ENCODE data around the gene RBX1.
"Not testable (repeated sequence)": the region's sequence is repeated elsewhere in the genome, so short reads cannot be mapped to it uniquely, and the experiment has no call there.

Gene RBX1
- total RNA-seq = 18.8 to 92.3 (median 44.3) reads per million in 9 experiments

- peak within 1 kb of the TSS; percentile 94 to 98 for H3K4me3 Mint-ChIP-seq
- peaks cover 53% of the 10 kb centered on the region for H3K36me3 Mint-ChIP-seq (ENCODE audit: insufficient read depth)
- H3K27me3 Mint-ChIP-seq = no peaks in the 10 kb centered on the region
- ATAC-seq (replicated peaks) = peak; percentile 77
- no peaks in the 10 kb centered on the region for H3K9me3 Mint-ChIP-seq
- DNase-seq = peak; percentile 98 to 99 (median 99)
- H3K4me1 Mint-ChIP-seq (ENCODE audit: low read depth in 2 of 2) = peaks cover 20 to 21% of the 10 kb centered on the region in 2 donors
- peak within 1 kb of the TSS; percentile 97 to 99 for H3K27ac Mint-ChIP-seq
Observed at GRCh38 chr22:40950962-40951794, at the start of gene RBX1. Gene RBX1 (plus strand): TSS chr22:40951378. CDS start chr22:40951399, 21 bp downstream.

- Mint-ChIP-seq H3K36me3 (ENCODE audit: insufficient read depth) (peaks cover 15% of the 10 kb centered on the region), H3K27ac (no peak overlapping the region), H3K4me1 (ENCODE audit: low read depth in 2 of 2) (peaks cover under 1 to 2% of the 10 kb centered on the region in 2 donors), H3K27me3 (no peaks in the 10 kb centered on the region), H3K9me3 (no peaks in the 10 kb centered on the region), H3K4me3 (no peak overlapping the region)
- ATAC-seq (replicated peaks) (no peak), DNase-seq (no peak)
Observed at GRCh38 chr22:40904101-40904500, 47.1 kb upstream of the RBX1 start.

GRCh38 chr22:40908895-40909294 lies 42.3 kb upstream of the RBX1 start:
- DNase-seq = no peak
- Mint-ChIP-seq H3K4me1 (ENCODE audit: low read depth in 2 of 2) (no peaks in the 10 kb centered on the region), H3K36me3 (ENCODE audit: insufficient read depth) (peaks cover 36% of the 10 kb centered on the region), H3K27me3 (no peaks in the 10 kb centered on the region), H3K27ac (no peak overlapping the region), H3K9me3 (no peaks in the 10 kb centered on the region), H3K4me3 (no peak overlapping the region)
- ATAC-seq (replicated peaks) = no peak

- peaks cover 60% of the 10 kb centered on the region for H3K36me3 Mint-ChIP-seq (ENCODE audit: insufficient read depth)
- no peak overlapping the region for H3K27ac Mint-ChIP-seq
- H3K27me3 Mint-ChIP-seq = no peaks in the 10 kb centered on the region
- ATAC-seq (replicated peaks) = no peak
- no peaks in the 10 kb centered on the region for H3K9me3 Mint-ChIP-seq
- no peak for DNase-seq
- no peaks in the 10 kb centered on the region for H3K4me1 Mint-ChIP-seq (ENCODE audit: low read depth in 2 of 2)
- H3K4me3 Mint-ChIP-seq = no peak overlapping the region
Observed at GRCh38 chr22:40911772-40912171, 39.4 kb upstream of the RBX1 start.

GRCh38 chr22:40912987-40913386 lies 38.2 kb upstream of the RBX1 start:
- H3K27me3 Mint-ChIP-seq, H3K4me3 Mint-ChIP-seq: not testable (repeated sequence)

GRCh38 chr22:40919446-40919845 lies 31.7 kb upstream of the RBX1 start:
- Mint-ChIP-seq H3K27me3 (no peaks in the 10 kb centered on the region), H3K4me3 (no peak overlapping the region), H3K36me3 (ENCODE audit: insufficient read depth) (peaks cover 37% of the 10 kb centered on the region), H3K9me3 (no peaks in the 10 kb centered on the region), H3K4me1 (ENCODE audit: low read depth in 2 of 2) (peaks cover 4 to 5% of the 10 kb centered on the region in 2 donors), H3K27ac (no peak overlapping the region)
- DNase-seq (no peak), ATAC-seq (replicated peaks) (no peak)

More at GRCh38 chr22:40912987-40913386, 38.2 kb upstream of the RBX1 start:
- not testable (repeated sequence) for H3K9me3 Mint-ChIP-seq; H3K4me1 Mint-ChIP-seq (ENCODE audit: low read depth in 2 of 2); ATAC-seq (replicated peaks); DNase-seq
- peaks cover 60% of the 10 kb centered on the region for H3K36me3 Mint-ChIP-seq (ENCODE audit: insufficient read depth)
- peak overlapping the region in 1 of 2 donors; percentile 80 for H3K27ac Mint-ChIP-seq

- H3K27me3 Mint-ChIP-seq = no peaks in the 10 kb centered on the region
- peaks cover 4 to 5% of the 10 kb centered on the region in 2 donors for H3K4me1 Mint-ChIP-seq (ENCODE audit: low read depth in 2 of 2)
- no peaks in the 10 kb centered on the region for H3K9me3 Mint-ChIP-seq
- no peak overlapping the region for H3K27ac Mint-ChIP-seq
- no peak for DNase-seq
- H3K4me3 Mint-ChIP-seq = no peak overlapping the region
- ATAC-seq (replicated peaks) = no peak
- H3K36me3 Mint-ChIP-seq (ENCODE audit: insufficient read depth) = peaks cover 34% of the 10 kb centered on the region
Observed at GRCh38 chr22:40920526-40920925, 30.7 kb upstream of the RBX1 start.

GRCh38 chr22:40922484-40923303 lies 28.5 kb upstream of the RBX1 start:
- Mint-ChIP-seq H3K4me3 (peak overlapping the region; percentile 44 to 58), H3K4me1 (ENCODE audit: low read depth in 2 of 2) (peaks cover 4 to 5% of the 10 kb centered on the region in 2 donors), H3K27me3 (no peaks in the 10 kb centered on the region), H3K9me3 (no peaks in the 10 kb centered on the region), H3K36me3 (ENCODE audit: insufficient read depth) (peaks cover 29% of the 10 kb centered on the region), H3K27ac (peak overlapping the region; percentile 77 to 87)
- DNase-seq = peak; percentile 36 to 48 (median 40)
- peak; percentile 89 for ATAC-seq (replicated peaks)

- H3K27me3 Mint-ChIP-seq = no peaks in the 10 kb centered on the region
- ATAC-seq (replicated peaks) (no peak), DNase-seq (no peak)
- no peak overlapping the region for H3K27ac Mint-ChIP-seq
- peaks cover 30% of the 10 kb centered on the region for H3K36me3 Mint-ChIP-seq (ENCODE audit: insufficient read depth)
- H3K4me1 Mint-ChIP-seq (ENCODE audit: low read depth in 2 of 2) = no peaks in the 10 kb centered on the region
- H3K9me3 Mint-ChIP-seq = no peaks in the 10 kb centered on the region
- no peak overlapping the region for H3K4me3 Mint-ChIP-seq
Observed at GRCh38 chr22:40928657-40929056, 22.5 kb upstream of the RBX1 start.

GRCh38 chr22:40932396-40932795 lies 18.8 kb upstream of the RBX1 start:
- Mint-ChIP-seq H3K4me3 (no peak overlapping the region), H3K27ac (no peak overlapping the region), H3K4me1 (ENCODE audit: low read depth in 2 of 2) (no peaks in the 10 kb centered on the region), H3K9me3 (no peaks in the 10 kb centered on the region), H3K27me3 (no peaks in the 10 kb centered on the region), H3K36me3 (ENCODE audit: insufficient read depth) (peaks cover 11% of the 10 kb centered on the region)
- no peak for DNase-seq
- ATAC-seq (replicated peaks) = no peak

GRCh38 chr22:40939202-40939601 lies 12.0 kb upstream of the RBX1 start:
- no peak for ATAC-seq (replicated peaks)
- no peaks in the 10 kb centered on the region for H3K4me1 Mint-ChIP-seq (ENCODE audit: low read depth in 2 of 2)
- no peak overlapping the region for H3K4me3 Mint-ChIP-seq
- H3K9me3 Mint-ChIP-seq = no peaks in the 10 kb centered on the region
- H3K27me3 Mint-ChIP-seq = no peaks in the 10 kb centered on the region
- H3K27ac Mint-ChIP-seq = peak overlapping the region in 1 of 2 donors; percentile 53
- H3K36me3 Mint-ChIP-seq (ENCODE audit: insufficient read depth) = no peaks in the 10 kb centered on the region
- DNase-seq = no peak

GRCh38 chr22:40951795-40952605 lies 822 bp downstream of the RBX1 start:
- Mint-ChIP-seq H3K27me3 (no peaks in the 10 kb centered on the region), H3K4me1 (ENCODE audit: low read depth in 2 of 2) (peaks cover 20 to 21% of the 10 kb centered on the region in 2 donors), H3K36me3 (ENCODE audit: insufficient read depth) (peaks cover 53% of the 10 kb centered on the region), H3K4me3 (peak overlapping the region; percentile 94 to 98), H3K27ac (peak overlapping the region; percentile 97 to 99), H3K9me3 (no peaks in the 10 kb centered on the region)
- ATAC-seq (replicated peaks) (no peak), DNase-seq (peak in 1 of 3 experiments; percentile 4)

- H3K36me3 Mint-ChIP-seq (ENCODE audit: insufficient read depth) = peaks cover 62% of the 10 kb centered on the region
- no peaks in the 10 kb centered on the region for H3K27me3 Mint-ChIP-seq
Observed at GRCh38 chr22:40953471-40953870, 2.3 kb downstream of the RBX1 start.

More at GRCh38 chr22:40953471-40953870, 2.3 kb downstream of the RBX1 start:
- peak overlapping the region; percentile 97 to 99 for H3K27ac Mint-ChIP-seq
- H3K4me3 Mint-ChIP-seq = peak overlapping the region in 1 of 2 donors; percentile 51
- no peak for DNase-seq
- peaks cover 22 to 26% of the 10 kb centered on the region in 2 donors for H3K4me1 Mint-ChIP-seq (ENCODE audit: low read depth in 2 of 2)
- no peaks in the 10 kb centered on the region for H3K9me3 Mint-ChIP-seq
- ATAC-seq (replicated peaks) = no peak

Data from effector memory CD8-positive, alpha-beta T cell (primary cell).